Keratinocyte (primary cell): ENCODE measurements around the gene RET.

Experiments used
- CTCF ChIP-seq, 3 experiments: IDR thresholded peaks in 1 of 3; conservative IDR thresholded peaks in 1 of 3; optimal IDR thresholded peaks in 1 of 3; 2 replicates in 2 of 3; 3 replicates in 1 of 3; pipeline versions ENCODE3 to v1.5.1; 2011; ENCODE audit warnings: low read length in 3 of 3, mild to moderate bottlenecking in 3 of 3, moderate library complexity in 2 of 3, control low read depth in 1 of 3, inconsistent platforms in 1 of 3; ENCODE audit not compliant: insufficient read depth in 2 of 3; ENCODE audit errors: extremely low read depth in 1 of 3
- EZH2 ChIP-seq: IDR thresholded peaks from one replicate; pipeline ENCODE4 v1.6.1; 2012; ENCODE audit warnings: inconsistent platforms, mild to moderate bottlenecking, low read length, moderate library complexity

- TF ChIP-seq CTCF (optimal IDR thresholded peaks at IDR 0.05 in 1 of 3, IDR thresholded peaks at IDR 0.05 in 1 of 3, conservative IDR thresholded peaks at IDR 0.05 in 1 of 3; ENCODE audit: extremely low read depth in 1 of 3, insufficient read depth in 2 of 3, low read length in 3 of 3), result no peak
- TF ChIP-seq EZH2, result no peak
These were observed 23.0 kb upstream of the RET start for GRCh38 chr10:43053825-43054224.
